Stimulated activated CD8-positive, alpha-beta memory T cell treated with anti-CD3 and anti-CD28 coated beads, Interleukin-4, amount 100 ng/mL, for 4 hours (primary cell): ENCODE measurements around the gene IRF9.

Source experiments
- DNase-seq, 2 donors: peaks; one replicate each; pipeline ENCODE4 v3.0.0-alpha.2; 2020; ENCODE audit warnings: low read depth in 2 of 2, low spot score in 1 of 2

The IRF9 gene

DNA sequence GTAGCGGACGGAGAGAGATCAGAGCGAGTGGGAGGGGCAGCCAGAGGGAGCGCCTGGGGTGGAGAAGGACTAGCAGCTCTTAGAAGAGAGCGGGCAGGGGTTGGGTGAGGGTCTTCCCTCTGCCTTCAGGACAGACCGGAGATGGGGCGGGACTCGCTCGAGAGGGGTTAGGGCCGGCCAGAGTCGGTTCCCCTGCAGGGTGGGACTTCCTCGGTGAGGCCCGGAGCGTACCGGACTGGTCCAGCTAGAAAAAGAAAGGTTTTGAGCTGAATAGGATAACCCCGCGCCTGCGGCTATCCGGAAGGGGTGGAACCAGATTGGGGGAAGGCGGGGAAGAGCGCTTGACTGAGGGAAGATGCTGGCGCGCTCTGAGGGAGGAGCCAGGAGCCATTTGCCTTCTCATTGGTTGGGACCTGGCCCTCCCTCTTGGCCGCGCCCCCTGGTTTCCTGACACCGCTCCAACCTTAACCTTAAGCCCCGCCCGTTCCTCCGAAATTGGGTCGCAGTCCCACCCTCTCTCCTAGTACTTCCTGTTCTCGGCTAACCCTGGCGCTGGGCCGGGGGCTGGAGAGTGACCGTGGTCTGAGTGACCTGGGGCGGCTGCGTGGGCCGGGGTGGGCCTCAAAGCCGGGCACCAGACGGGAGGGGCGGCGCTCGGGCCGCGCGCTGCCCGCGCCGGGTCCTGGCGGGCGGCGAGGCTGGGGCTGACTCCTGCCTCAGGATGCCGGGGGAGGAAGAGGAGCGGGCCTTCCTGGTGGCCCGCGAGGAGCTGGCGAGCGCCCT lies 13.9 kb upstream of the IRF9 start, which contains the start of gene RNF31:
RNF31 (plus strand) TSS at position 521 of the 783 bp plus-strand sequence; CDS start at position 722, 201 bp downstream.
- DNase-seq: peak; percentile 93 to 95

DNA sequence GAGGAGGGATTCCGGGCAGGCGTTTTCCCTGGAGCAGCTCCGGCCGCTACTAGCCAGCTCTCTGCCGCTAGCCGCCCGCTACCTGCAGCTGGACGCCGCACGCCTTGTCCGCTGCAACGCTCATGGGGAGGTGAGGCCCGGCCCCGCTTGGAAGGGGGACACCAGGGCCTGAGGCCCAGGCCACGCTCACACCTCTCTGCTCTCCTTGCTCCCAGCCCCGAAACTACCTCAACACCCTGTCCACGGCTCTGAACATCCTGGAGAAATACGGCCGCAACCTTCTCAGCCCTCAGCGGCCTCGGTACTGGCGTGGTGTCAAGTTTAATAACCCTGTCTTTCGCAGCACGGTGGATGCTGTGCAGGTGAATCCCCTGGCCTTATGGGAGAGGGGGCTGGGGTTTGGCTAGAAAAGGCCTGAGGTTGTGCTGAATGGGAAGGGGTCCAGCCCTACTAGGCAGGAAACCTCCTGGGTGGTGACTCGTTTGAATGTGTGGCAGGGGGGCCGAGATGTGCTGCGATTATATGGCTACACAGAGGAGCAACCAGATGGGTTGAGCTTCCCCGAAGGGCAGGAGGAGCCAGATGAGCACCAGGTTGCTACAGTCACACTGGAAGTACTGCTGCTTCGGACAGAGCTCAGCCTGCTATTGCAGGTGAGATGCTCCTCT lies 13.2 kb upstream of the IRF9 start:
- no peak for DNase-seq

DNA sequence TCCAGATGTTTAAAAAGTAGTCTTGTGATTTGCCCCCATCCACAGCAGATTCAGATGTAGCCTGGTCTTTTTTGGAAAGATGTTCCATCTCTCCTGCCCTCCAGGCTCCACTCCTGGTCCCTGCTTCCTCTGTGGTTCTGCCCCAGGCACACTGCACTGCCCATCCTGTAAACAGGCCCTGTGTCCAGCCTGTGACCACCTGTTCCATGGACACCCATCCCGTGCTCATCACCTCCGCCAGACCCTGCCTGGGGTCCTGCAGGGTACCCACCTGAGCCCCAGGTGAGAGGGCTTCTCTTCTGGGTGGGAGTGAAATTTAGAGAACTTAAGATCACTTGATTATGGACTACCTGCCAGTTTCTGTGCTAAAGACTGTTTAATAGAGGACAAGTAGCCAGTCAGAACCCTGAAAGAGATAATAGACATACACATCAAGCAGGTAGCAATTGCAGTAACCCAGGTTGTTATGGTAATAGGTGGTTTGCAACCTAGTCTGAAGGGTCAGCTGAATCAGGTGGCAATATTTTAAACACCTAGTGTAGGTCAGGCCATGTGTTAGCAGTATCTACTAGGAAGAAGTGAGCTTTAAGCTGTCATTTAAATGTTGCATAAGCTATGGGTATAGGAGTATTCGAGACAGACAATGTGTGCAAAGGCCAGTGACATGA lies 11.6 kb upstream of the IRF9 start:
- DNase-seq: no peak

DNA sequence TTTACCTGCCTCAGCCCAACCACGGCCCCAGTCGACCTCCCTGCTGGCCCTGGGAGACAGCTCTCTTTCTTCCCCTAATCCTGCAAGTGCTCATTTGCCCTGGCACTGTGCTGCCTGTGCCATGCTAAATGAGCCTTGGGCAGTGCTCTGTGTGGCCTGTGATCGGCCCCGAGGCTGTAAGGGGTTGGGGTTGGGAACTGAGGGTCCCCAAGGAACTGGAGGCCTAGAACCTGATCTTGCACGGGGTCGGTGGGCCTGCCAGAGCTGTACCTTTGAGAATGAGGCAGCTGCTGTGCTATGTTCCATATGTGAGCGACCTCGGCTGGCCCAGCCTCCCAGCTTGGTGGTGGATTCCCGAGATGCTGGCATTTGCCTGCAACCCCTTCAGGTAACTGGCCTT lies 11.0 kb upstream of the IRF9 start:
- no peak for DNase-seq

DNA sequence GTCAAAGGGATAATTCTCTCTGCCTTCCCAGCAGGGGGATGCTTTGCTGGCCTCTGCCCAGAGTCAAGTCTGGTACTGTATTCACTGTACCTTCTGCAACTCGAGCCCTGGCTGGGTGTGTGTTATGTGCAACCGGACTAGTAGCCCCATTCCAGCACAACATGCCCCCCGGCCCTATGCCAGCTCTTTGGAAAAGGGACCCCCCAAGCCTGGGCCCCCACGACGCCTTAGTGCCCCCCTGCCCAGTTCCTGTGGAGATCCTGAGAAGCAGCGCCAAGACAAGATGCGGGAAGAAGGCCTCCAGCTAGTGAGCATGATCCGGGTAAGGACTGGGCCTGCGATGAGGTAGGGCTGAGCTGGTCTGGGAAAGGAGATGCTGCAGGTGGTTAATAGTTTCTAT lies 10.5 kb upstream of the IRF9 start:
- no peak for DNase-seq

DNA sequence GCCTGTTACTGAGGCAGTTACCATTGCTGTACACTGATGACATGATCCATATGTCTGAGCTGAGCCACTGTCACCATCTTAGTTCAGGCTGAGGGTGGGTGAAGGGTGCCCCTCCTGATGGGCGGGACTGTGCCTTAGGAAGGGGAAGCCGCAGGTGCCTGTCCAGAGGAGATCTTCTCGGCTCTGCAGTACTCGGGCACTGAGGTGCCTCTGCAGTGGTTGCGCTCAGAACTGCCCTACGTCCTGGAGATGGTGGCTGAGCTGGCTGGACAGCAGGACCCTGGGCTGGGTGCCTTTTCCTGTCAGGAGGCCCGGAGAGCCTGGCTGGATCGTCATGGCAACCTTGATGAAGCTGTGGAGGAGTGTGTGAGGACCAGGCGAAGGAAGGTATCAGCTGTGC lies 10.1 kb upstream of the IRF9 start:
- DNase-seq: no peak

DNA sequence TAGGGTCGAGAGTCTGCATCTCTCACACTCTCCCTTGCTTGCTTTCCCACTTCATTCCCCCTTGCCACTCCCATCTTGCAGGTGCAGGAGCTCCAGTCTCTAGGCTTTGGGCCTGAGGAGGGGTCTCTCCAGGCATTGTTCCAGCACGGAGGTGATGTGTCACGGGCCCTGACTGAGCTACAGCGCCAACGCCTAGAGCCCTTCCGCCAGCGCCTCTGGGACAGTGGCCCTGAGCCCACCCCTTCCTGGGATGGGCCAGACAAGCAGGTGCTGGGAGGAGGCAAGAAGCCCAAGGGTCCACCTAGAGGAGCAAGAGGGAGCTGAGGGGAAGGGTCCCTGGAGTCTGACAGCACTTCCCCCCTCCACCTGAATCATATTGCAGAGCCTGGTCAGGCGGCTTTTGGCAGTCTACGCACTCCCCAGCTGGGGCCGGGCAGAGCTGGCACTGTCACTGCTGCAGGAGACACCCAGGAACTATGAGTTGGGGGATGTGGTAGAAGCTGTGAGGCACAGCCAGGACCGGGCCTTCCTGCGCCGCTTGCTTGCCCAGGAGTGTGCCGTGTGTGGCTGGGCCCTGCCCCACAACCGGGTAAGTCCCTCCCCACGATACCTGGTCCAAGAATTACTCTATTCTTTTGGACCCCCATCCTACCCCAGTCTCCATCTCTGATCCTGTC lies 9.5 kb upstream of the IRF9 start:
- no peak for DNase-seq

DNA sequence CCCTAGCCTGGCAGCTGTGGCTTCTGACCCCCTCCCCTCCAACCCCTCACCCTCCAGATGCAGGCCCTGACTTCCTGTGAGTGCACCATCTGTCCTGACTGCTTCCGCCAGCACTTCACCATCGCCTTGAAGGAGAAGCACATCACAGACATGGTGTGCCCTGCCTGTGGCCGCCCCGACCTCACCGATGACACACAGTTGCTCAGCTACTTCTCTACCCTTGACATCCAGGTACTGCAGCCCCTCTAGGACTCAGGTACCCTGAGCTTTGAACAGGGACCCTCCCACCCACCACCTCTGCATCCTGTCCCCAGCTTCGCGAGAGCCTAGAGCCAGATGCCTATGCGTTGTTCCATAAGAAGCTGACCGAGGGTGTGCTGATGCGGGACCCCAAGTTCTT lies 6.0 kb upstream of the IRF9 start:
- DNase-seq: no peak

DNA sequence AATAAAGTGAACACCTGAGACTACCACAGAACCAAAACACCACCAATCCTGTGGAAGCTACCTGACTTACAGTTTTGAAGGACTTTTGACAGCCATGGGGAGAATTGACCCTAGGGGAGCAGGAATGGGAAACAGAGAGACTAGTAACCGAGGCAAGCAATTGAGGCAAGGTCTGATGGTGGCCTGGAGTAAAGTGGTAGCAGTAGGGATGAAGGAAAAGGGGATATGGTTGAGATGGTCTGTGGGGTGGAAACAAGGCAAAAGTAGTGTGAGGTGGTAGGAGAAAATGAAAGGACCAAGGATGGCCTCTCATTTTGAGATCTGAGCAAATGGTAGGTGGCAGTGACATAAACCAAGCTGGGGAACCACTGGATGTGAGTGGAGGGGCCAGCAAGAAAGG lies 4.2 kb upstream of the IRF9 start:
- DNase-seq: no peak

DNA sequence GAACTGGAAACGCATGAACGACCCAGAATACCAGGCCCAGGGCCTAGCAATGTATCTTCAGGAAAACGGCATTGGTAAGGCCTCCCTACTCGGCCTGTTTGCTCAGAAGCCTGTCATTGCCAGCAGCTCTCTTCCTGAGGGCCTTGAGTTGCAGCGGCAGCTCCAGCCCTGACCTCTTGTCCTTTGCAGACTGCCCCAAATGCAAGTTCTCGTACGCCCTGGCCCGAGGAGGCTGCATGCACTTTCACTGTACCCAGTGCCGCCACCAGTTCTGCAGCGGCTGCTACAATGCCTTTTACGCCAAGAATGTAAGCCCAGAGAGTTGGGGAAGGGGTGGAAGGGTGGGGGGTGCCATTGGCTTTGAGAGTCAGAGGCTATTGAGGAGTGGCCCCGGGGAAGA lies 3.7 kb upstream of the IRF9 start:
- DNase-seq: no peak

DNA sequence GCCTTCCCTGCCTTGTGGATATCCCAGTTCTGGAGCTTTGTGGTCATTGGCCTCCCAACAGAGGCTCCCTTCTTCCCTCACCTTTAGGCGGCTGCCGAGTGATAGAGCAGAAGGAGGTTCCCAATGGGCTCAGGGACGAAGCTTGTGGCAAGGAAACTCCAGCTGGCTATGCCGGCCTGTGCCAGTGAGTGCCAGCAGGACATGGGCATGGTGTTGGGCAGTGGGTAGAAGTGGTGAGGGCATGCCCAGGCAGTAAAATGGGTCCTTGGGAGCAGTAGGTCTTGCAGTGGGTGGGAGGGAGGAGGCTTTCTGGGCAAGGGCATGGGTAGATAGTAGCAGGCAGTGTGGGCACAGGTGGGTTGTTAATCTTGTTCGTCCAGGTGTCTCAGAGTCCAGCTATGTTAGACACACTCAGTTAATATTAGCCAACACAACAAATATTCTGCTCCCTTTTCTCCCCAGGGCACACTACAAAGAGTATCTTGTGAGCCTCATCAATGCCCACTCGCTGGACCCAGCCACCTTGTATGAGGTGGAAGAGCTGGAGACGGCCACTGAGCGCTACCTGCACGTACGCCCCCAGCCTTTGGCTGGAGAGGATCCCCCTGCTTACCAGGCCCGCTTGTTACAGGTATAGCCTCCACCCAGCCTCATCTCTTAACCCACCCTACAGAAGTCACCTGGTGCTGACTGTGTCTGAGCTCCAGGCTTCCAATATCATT lies 1.1 kb upstream of the IRF9 start:
- DNase-seq: no peak

DNA sequence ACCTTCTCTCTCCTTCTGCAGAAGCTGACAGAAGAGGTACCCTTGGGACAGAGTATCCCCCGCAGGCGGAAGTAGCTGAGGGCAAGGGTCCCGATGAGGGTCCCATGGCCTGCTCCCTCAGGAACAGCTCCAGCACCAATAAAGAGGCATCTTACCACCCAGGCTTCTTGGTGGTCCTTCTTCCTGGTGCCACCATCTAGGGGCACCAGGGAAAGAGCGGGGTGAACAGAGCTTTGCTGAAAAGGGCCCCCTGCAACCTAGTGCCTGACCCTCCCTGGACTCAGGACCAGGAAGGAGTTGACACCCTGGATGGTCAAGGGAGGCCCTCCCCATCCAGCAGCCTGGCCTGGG lies 591 bp upstream of the IRF9 start:
- DNase-seq: no peak

DNA sequence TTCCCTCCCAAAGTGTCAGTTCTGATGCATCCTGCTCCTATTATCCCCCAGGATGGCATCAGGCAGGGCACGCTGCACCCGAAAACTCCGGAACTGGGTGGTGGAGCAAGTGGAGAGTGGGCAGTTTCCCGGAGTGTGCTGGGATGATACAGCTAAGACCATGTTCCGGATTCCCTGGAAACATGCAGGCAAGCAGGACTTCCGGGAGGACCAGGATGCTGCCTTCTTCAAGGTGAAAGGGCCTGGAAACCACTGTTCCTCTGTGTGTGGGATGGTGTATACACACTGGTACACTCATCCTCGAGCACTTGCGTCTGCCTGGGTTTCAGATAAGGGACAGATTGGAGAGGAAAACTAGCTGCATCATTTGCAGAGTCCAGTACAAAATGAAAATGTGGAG lies 1.0 kb downstream of the IRF9 start:
- no peak for DNase-seq

DNA sequence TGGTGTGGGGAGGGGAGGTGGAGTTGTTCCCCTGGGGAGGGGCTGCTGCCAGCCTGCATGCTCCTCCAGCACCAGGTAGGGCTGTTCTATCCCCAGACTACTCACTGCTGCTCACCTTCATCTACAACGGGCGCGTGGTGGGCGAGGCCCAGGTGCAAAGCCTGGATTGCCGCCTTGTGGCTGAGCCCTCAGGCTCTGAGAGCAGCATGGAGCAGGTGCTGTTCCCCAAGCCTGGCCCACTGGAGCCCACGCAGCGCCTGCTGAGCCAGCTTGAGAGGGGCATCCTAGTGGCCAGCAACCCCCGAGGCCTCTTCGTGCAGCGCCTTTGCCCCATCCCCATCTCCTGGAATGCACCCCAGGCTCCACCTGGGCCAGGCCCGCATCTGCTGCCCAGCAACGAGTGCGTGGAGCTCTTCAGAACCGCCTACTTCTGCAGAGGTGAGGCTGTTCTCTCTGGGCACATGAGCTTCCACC lies 3.5 kb downstream of the IRF9 start:
- DNase-seq: no peak

DNA sequence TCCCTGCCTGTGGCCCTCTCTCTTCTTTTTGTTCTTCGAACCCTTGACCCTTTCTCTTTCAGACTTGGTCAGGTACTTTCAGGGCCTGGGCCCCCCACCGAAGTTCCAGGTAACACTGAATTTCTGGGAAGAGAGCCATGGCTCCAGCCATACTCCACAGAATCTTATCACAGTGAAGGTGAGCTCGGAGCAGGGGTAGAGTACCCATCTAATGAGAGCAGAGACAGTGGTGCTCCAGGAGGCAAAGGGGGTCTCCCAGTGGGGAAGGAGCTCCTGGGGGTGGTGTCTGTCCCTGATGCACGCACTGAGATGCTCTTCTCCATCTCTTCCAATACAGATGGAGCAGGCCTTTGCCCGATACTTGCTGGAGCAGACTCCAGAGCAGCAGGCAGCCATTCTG lies 4.7 kb downstream of the IRF9 start:
- DNase-seq: no peak

DNA sequence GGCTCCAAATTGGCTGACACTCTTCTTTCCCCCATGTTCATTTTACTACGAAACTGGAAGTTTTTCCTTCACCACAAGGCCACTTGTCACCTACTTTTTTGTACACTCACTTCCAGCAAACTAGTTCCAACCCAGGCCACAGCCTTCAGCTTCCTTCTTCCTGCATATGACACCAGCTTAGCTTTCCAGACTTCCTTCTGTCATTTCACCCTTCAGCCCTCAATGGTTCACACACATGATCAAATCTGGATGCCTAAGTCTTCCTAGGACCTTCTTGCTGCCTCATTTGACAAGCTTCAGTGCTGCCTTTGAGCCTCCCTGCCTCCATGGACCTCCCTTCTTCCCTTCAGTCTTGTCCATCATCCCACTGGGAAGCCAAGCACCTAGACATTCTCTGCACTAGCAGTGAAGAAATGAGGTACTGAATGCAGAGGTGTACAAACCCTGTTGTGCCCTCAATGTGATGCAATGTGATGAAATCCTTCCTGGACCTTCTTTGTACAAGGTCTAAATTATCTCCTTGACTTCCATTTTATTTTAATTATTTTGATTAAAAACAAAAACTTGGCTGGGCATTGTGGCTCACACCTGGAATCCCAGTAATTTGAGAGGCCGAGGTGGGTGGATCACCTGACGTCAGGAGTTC lies 6.5 kb downstream of the IRF9 start:
- DNase-seq: no peak

DNA sequence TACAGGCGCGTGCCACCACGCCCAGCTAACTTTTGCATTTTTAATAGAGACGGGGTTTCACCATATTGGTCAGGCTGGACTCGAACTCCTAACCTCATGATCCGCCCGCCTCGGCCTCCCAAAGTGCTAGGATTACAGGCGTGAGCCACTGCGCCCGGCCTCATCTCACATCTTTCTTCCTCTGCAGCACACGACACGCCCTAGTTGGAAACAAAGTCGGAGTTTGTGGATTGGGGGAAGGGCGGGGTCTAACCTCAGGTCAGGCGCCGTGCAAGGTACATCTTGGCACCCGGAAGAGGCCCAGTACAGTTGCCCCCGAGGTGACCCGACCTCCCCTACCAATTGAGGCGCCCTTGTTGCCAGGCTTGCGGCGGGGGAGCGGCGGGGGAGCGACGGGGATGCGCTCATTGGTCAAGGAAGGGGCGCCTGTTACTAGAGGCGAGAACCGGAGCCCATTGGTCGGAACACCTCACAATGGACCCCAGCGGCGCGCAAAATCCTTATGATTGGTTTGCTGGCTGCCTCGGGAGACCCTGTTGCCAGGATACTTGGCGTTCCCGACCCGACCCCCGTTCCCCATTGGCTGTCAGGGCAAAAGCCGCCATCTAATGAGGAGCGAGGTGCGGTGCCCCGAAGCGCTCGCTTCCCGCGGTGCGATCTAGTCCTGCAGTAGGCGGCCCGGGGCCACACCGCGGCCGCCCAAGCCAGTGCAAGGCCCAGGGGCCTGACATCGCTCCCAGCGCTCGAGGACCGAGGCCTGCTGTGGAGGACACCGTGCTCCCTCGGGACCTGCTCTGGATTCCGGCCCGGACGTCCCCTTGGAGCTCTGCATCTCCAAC lies 10.6 kb downstream of the IRF9 start, which contains the start of gene REC8:
REC8 (plus strand) TSS at position 659 of the 839 bp plus-strand sequence. CDS start 473 bp downstream, outside the sequence.
- DNase-seq: peak in 1 of 2 donors; percentile 40

DNA sequence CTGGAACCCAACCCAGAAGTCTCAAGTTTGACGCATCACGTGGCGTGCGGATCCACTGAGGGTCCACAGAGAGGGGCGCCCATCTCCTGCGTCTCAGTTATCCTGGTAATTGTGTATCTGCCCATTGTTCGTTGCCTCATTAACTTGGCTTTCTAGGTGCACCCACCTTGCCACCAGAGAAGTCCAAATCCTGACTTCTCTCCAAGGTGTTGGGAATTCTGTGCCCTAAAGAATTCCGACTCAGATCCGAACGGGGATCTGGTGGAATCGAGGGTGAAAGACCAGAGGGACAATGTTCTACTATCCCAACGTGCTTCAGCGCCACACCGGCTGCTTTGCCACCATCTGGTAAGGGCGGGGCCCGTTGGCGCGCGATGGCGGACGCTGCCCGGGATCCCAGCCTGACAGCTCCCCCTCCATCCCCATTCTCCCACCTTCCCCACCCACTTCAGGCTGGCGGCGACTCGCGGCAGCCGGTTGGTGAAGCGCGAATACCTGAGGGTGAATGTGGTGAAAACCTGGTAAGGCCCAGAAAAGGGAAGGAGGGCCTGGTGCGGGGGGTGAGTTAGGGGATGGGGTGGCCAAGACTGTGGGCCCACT lies 11.3 kb downstream of the IRF9 start:
- DNase-seq: no peak

DNA sequence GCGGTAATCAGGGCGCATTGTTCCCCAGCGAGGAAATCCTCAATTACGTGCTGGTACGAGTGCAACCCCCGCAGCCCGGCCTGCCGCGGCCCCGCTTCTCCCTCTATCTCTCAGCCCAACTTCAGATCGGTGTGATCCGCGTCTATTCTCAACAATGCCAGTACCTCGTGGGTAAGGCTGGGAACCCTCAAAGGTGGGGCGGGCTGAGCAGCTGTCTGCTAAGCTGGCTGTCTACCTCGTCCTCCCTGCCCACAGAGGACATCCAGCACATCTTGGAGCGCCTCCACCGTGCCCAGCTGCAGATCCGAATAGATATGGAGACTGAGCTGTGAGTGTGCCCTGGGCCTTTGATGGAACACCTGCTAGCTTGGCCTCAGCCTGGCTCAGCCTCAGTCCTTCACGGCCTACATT lies 11.8 kb downstream of the IRF9 start:
- no peak for DNase-seq
